ENCODE measurements around the gene DNAJB14.

Gene DNAJB14

DNA sequence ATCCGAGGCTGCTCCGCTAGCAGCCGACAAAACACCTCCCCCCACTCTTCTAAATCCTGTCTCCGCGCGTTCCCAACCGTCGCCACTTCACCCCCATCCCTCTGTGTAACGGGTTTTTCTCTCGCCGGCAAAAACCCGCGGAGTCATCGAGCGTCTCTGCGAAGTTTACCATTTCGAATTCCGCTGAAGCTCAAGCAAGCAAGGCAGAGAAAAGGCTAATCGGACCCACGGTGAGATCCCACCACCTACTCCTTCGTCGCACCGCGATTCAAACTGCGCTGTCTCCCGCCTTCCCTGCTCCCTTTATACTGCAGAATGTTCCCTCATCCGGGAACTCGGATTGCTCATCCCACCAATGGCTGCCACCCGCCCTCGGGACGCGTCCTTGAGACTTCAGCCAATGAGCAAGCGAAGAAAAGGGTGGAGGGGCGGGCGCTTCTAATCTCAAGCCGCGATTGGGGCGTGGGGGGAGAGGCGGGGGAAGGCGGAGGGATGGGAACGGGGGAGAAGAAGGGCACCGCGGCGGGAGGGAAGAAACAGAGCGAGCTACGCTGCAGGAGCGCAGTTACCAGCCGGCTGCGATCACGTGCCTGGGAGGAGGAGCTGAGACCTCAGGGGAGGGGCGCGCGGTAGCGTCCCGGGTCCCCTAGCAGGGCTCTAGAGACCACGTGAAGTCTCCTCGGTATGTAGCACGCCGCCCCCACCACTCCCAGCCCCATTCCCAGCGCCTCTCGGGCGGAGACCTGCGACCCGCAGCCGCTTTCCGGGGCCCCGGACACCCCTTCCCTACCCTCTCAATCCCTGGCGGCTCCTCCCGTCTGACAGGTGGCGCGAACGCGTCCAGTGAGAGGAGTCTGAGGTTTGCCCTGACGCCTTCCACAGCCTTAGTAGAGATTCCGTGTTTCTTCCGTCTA lies 3.8 kb upstream of the DNAJB14 start, which contains the start of gene H2AZ1:
H2AZ1 (minus strand) TSS at position 277 of the 914 bp plus-strand sequence; CDS start at position 172, 105 bp downstream.
- TF ChIP-seq ZFX (IDR thresholded peaks at IDR 0.05) = no peak
- TF ChIP-seq, protein P1, sequence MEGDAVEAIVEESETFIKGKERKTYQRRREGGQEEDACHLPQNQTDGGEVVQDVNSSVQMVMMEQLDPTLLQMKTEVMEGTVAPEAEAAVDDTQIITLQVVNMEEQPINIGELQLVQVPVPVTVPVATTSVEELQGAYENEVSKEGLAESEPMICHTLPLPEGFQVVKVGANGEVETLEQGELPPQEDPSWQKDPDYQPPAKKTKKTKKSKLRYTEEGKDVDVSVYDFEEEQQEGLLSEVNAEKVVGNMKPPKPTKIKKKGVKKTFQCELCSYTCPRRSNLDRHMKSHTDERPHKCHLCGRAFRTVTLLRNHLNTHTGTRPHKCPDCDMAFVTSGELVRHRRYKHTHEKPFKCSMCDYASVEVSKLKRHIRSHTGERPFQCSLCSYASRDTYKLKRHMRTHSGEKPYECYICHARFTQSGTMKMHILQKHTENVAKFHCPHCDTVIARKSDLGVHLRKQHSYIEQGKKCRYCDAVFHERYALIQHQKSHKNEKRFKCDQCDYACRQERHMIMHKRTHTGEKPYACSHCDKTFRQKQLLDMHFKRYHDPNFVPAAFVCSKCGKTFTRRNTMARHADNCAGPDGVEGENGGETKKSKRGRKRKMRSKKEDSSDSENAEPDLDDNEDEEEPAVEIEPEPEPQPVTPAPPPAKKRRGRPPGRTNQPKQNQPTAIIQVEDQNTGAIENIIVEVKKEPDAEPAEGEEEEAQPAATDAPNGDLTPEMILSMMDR (conservative IDR thresholded peaks at IDR 0.05) = no peak
- peak within 1 kb of the TSS; percentile 93 for H3K27ac ChIP-seq

DNA sequence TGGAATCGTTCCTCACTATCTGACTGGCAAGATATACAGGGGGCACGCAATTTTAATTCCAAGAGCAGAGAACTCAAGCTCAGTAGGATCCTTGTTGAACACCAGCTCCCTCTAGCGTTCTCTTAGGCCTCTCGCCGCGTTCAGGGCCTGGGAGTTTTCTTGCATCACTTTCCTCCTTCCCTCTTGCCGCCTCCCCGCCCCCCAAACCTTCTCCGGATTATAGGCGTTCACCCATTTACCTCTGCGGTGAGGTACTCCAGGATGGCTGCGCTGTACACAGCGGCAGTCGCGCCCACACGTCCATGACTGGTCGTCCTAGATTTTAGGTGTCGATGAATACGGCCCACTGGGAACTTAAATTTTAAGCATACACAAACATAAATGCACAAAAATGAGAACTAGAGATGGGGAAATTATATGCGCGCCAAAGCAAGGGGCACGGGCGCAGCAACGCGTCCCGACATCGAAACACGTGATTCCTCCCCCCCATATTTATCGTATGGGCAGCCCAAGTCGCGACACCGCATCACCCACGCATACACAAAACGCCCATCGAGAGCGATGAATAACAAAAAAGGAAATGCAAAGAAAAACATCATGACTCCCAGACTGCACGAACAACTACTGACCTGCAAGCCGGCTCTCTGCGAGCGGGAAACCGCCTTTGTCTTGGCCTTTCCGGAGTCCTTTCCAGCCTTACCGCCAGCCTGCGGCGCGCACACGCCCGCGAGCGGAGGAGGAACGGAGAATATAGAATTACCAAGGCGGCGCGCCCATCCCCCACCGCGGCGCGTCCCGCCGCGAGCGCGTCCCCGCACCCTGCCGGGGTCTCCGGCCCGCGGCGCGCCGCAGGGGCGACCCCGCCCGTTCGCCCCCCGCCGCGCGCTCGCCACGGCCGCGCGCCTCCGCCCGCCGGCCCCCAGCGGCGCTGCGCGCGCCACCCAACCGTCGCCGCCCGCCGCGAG lies 2.9 kb upstream of the DNAJB14 start:
- H3K27ac ChIP-seq = peak overlapping the region; percentile 93
- TF ChIP-seq, protein P1 (conservative IDR thresholded peaks at IDR 0.05) = peak; percentile 89
- no peak for TF ChIP-seq ZFX (IDR thresholded peaks at IDR 0.05)

DNA sequence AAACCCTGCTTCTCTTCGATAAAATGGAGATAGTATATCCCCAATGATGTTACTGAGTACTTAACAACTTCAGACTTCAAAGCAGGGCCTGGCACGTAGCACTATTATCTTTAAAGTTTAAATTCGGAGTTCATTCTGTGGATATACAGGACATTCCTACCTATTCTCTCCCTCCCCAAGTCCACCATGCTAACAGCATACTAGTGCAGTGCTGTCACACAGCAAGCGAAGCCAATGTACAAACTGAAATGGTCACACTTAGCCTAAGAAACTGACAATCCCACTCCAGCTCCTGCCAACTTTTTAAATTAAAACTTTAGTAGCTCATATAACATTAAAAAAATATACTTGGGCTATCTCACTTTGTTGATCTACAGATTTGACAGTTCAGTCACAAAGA lies 1.2 kb upstream of the DNAJB14 start:
- no peak for TF ChIP-seq ZFX (IDR thresholded peaks at IDR 0.05)
- TF ChIP-seq, protein P1 (conservative IDR thresholded peaks at IDR 0.05) = no peak
- peak overlapping the region; percentile 85; the same call in 1 of the 2 replicates for H3K27ac ChIP-seq

DNA sequence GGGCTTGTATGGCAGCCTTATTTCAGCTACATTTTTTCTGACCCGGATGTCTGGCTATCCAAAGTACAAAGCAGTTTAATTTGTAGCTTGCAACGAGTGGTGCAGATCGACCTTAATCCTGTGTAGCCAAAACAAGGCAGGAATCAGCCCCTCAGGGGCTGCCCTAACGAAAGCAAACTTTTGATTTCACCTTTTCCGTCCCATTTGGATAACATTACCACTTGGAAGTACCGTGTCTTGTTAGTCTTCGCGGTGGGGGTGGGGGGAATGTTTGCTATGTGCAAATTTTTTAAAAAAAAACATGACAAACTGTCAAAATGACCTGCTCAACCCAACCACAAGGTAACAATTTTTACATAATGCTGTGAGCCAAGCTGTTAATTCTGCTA lies 766 bp upstream of the DNAJB14 start:
- peak overlapping the region; percentile 85 for H3K27ac ChIP-seq
- TF ChIP-seq, protein P1 (conservative IDR thresholded peaks at IDR 0.05) = no peak
- no peak for TF ChIP-seq ZFX (IDR thresholded peaks at IDR 0.05)

DNA sequence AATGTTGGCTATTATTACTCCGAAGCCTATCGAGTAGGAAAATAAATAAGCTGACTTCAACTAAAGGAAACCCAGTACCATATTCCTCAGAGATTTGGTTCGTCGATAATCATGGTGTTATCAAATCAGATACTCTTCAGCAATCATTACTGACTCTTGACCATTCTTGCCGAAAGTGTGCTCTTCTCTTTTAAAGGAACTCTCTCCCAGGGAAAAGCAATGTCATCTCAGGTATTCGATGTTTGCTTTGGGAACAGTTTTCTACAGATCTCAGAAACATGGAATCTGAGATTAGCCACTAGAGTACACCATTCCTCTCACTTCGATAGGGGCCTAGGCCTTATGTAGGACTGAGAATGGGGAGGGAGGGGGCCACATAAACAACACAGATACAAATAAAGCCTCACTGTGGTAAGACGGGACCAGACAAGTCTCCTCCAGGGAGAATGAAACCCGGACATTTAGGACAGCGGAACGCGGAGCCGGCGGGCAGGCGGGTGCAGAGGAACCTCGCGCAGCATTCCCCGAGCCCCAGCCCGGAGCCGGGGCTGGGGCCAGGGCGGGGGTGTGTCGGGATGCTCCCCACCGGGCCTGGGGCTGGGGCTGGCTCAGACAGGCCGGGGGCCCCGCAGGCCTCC lies 581 bp downstream of the DNAJB14 start:
- no peak for TF ChIP-seq ZFX (IDR thresholded peaks at IDR 0.05)
- TF ChIP-seq, protein P1 (conservative IDR thresholded peaks at IDR 0.05) = no peak; the same call in 1 of the 2 replicates
- peak overlapping the region; percentile 85 for H3K27ac ChIP-seq

DNA sequence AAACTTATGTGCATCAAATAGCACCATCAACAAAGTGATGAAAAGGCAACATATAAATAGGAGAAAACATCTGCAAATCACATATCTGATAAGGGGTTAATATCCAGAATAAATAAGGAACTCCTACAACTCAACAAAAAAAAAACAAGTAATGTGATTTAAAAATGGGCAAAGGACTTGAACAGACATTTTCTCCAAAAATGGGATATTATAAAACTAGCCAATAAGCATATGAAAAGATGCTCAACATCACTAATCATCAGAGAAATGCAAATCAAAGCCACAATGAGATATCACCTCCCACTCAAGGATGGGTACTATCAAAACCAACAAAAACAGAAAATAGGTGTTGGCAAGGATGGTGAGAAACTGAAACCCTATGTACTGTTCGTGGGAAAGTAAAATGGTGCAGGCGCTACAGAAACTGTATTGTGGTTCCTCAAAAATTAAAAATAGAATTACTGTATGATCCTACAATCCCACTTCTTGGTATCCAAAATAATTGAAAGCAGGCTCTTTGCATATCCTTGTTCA lies 2.4 kb downstream of the DNAJB14 start:
- no peak overlapping the region for H3K27ac ChIP-seq
- no peak for TF ChIP-seq ZFX (IDR thresholded peaks at IDR 0.05)
- TF ChIP-seq, protein P1 (conservative IDR thresholded peaks at IDR 0.05) = no peak
